Measurements from ENCODE around the gene THSD4.

- TF ChIP-seq CTCF (conservative IDR thresholded peaks at IDR 0.05; ENCODE audit: low read depth, low read length) (no peak), SMC3 (IDR thresholded peaks at IDR 0.05; ENCODE audit: low read depth, low read length) (no peak), POLR2A (IDR thresholded peaks at IDR 0.05; ENCODE audit: low read depth, low read length) (no peak), MXI1 (IDR thresholded peaks at IDR 0.05; ENCODE audit: borderline replicate concordance, low read depth, low read length) (no peak), CEBPB (IDR thresholded peaks at IDR 0.05; ENCODE audit: low read depth, low read length) (no peak), RAD21 (IDR thresholded peaks at IDR 0.05; ENCODE audit: low read length) (no peak), CHD1 (IDR thresholded peaks at IDR 0.05; ENCODE audit: low read depth, low read length) (no peak), MAFK (IDR thresholded peaks at IDR 0.05; ENCODE audit: low read depth, low read length) (no peak), RFX5 (IDR thresholded peaks at IDR 0.05; ENCODE audit: low read depth, low read length) (no peak), ELK1 (IDR thresholded peaks at IDR 0.05; ENCODE audit: borderline replicate concordance, low read depth, low read length) (no peak), USF2 (IDR thresholded peaks at IDR 0.05; ENCODE audit: low read depth, low read length) (no peak)
Observed at GRCh38 chr15:71437404-71437803, 322.1 kb downstream of the THSD4 start.

Measured in IMR-90 (cell line).